Activated CD4-positive, alpha-beta T cell treated with anti-CD3 and anti-CD28 coated beads for 48 hours (primary cell): ENCODE results near the gene XIRP1.
A peak's percentile ranks its signal among the peaks of the same experiment; 100 is the strongest.
"Not testable (repeated sequence)": the region's sequence is repeated elsewhere in the genome, so short reads cannot be mapped to it uniquely, and the experiment has no call there.

Source experiments
- DNase-seq: peaks from one replicate; pipeline ENCODE4 v3.0.0-alpha.2; 2020

The XIRP1 gene, protein sequence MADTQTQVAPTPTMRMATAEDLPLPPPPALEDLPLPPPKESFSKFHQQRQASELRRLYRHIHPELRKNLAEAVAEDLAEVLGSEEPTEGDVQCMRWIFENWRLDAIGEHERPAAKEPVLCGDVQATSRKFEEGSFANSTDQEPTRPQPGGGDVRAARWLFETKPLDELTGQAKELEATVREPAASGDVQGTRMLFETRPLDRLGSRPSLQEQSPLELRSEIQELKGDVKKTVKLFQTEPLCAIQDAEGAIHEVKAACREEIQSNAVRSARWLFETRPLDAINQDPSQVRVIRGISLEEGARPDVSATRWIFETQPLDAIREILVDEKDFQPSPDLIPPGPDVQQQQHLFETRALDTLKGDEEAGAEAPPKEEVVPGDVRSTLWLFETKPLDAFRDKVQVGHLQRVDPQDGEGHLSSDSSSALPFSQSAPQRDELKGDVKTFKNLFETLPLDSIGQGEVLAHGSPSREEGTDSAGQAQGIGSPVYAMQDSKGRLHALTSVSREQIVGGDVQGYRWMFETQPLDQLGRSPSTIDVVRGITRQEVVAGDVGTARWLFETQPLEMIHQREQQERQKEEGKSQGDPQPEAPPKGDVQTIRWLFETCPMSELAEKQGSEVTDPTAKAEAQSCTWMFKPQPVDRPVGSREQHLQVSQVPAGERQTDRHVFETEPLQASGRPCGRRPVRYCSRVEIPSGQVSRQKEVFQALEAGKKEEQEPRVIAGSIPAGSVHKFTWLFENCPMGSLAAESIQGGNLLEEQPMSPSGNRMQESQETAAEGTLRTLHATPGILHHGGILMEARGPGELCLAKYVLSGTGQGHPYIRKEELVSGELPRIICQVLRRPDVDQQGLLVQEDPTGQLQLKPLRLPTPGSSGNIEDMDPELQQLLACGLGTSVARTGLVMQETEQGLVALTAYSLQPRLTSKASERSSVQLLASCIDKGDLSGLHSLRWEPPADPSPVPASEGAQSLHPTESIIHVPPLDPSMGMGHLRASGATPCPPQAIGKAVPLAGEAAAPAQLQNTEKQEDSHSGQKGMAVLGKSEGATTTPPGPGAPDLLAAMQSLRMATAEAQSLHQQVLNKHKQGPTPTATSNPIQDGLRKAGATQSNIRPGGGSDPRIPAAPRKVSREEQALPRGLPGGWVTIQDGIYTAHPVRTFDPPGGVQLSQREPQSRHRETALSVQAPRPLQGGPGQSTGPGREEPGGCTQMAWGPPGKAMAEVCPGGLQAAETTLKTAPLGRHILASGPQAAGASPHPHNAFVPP (N-terminal part only)

GRCh38 chr3:39192490-39193092, at the start of gene XIRP1:
Gene XIRP1, minus strand, starts transcription at chr3:39192595. Its CDS starts 3,150 bp downstream, at chr3:39189445.
- peak; percentile 60 for DNase-seq

DNA sequence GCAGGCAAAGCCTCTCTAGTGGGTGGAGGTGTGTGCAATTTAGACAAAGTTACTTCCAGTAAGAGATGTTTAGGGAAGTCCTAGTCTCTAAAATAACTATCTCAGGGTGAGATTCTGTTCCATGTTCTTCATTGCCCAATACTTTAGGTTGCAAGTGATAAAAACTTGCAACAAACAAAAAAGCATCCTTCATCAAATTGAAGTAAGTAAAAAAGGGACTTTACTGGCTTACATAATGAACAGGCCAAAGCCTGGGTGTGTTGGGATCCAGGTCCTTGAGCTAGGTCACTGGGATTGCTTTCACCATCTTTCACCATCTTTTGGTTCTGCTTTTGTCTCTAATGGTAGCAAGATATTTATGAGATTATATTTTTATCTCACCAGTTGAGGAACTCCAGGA, 49.2 kb upstream of the XIRP1 start:
- no peak for DNase-seq

DNA sequence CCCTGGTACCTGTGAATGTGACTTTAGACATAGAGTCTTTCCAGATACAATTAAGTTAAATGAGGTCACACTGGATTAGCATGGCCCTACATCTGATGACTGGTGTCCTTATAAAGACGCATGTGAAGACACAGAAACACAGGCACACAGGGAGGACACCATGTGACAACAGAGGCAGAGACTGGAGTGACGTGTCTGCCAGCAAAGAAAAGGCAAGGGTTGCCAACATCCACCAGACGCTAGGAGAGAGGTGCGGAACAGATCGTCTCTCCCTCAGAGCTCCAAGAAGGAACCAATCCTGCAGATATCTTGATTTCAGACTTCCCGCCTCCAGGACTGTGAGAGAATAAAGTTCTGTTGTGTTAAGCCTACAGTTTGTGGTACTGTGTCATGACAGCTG, 44.6 kb upstream of the XIRP1 start:
- no peak for DNase-seq

DNA sequence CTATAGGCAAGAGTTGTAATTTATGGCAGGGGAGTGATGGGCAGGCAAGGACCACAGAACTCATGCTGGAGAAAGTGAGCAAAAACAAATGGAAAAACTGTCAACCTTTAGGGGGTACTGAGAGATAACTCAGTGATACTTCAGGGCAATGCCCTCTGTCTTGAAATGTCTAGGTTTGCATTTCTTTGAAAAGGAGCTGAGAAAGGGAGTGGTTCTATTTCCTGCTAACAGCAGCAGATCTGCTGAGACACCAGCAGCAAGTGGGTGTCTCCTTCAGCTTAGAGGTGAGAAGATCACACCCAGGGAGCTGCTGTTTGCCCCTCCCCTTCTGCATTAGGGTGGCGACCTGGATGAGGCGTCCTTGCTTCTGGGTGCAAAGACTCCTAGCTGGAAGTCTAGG, 42.3 kb upstream of the XIRP1 start:
- DNase-seq, result no peak

DNA sequence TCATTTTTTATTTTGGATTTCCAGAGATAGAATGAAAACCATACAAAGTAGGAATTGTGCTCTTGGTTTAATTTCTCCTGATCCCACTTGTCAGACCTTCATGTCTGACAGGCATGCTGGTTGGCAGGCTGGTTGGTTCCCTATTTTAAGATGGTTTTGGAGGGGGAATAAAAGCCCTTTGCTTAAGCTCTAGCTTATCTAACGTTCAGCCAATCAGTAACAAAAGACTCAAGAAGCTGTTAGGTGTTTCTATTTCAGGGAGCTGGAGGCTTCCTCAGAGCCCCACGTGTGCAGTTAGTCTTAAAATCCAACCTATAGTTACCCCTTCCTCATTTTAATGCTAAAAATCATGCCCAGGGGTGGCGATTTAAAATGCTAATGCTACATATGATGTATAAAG, 40.5 kb upstream of the XIRP1 start:
- no peak for DNase-seq

- DNase-seq, result no peak
Measured at GRCh38 chr3:39230453-39230852, 38.1 kb upstream of the XIRP1 start.

DNA sequence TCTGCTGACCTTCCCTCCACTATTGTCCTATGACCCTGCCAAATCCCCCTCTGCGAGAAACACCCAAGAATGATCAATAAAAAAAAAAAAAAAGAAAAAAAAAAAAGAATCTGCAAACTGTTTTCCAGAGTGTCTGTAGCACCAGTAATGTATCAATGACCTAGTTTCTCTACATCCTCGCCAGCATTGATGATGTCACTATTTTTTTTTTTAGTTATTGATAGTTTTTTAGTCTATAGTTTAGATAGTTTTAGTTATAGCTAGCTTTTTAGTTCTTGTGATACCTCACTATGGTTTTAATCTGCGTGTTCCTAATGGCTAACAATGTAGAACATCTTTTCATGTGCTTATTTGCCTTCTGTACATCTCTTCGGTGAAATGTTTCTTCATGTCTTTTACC, 36.1 kb upstream of the XIRP1 start:
- no peak for DNase-seq

DNA sequence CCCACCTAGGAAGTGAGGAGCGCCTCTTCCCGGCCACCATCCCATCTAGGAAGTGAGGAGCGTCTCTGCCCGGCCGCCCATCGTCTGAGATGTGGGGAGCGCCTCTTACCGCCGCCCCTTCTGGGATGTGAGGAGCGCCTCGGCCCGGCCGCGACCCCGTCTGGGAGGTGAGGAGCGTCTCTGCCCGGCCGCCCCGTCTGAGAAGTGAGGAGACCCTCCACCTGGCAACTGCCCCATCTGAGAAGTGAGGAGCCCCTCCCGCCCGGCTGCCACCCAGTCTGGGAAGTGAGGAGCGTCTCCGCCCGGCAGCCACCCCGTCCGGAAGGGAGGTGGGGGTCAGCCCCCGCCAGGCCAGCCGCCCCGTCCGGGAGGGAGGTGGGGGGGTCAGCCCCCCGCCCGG, 35.2 kb upstream of the XIRP1 start:
- not testable (repeated sequence) for DNase-seq

GRCh38 chr3:39226106-39226741, 33.8 kb upstream of the XIRP1 start:
- no peak for DNase-seq

DNA sequence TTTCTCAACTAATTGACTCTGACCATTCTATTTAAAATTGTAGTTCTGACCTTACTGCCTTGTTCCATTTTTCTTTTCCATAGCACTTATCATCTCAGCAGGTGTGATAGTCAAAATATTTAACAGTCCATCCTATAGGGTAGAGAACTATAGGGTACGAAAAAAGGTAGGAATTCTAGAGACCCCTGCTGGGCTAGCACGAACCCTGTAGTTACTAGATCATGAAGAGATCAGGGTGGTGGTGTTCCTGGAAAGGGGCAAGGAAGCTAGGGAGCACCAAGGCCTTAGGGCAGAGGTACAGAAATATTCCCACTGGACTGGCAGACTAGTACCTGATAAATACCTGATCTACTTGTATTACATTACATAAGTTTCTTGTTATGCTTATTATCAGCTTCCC, 31.9 kb upstream of the XIRP1 start:
- DNase-seq, result no peak

GRCh38 chr3:39222939-39223338, 30.5 kb upstream of the XIRP1 start:
- DNase-seq, result no peak

- DNase-seq, result no peak
Measured at GRCh38 chr3:39222462-39222861, 30.1 kb upstream of the XIRP1 start.

DNA sequence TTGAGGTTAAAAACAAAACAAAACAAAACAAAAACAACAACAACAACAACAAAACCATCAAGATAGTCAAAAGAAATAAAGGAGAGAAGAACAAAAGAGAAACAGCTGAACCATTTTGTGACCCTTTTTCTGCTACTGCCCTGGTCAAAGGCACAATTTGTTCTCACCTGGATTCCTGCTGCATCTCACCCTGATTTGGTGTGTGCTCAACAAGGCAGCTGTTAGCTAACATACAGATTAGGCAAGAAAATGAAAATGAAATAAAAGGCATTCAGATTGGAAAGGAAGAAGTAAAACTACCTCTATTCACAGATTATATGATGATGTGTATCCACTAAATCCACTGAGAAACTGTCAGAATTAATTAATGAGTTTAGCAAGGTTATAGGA, 28.7 kb upstream of the XIRP1 start:
- no peak for DNase-seq

DNA sequence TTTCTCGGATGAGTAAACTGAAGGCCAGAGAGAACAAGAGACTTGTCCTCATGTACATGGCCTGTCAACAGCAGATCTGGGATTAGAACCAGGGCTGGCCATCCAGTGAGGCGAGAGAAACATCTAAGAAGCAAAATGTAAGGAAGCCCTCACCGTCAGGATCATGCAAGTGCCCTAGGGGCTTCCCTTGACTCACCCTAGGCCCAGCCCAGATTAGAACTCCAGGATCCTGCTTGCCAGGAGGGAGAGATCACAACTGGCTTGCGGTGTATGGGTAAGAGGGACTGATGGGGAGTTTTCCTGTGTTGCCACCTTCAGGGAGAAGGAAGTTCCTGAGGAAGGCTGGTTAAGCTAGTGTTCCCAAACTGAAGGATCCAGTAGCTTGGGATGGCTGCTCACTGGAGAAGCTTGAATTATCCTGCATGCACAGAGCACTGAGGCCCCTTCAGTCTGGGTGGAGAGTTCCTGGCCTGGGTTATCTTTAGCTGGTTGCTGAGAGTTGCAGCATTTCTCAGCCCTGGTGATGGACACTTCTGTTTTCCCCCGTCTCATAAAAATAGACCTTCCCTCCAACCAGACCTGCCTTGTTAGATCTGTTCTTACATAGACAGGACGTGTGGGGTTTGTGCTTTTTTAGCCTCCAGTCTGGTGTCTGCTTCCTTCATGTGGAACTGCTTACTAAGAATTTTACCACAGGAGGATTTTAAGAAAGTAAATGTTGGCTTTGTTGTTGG, 28.2 kb upstream of the XIRP1 start:
- no peak for DNase-seq

GRCh38 chr3:39219702-39220101, 27.3 kb upstream of the XIRP1 start:
- no peak for DNase-seq

GRCh38 chr3:39216176-39216790, 23.9 kb upstream of the XIRP1 start:
- DNase-seq, result no peak

GRCh38 chr3:39213613-39214012, 21.2 kb upstream of the XIRP1 start:
- DNase-seq, result no peak

- no peak for DNase-seq
Measured at GRCh38 chr3:39212665-39213064, 20.3 kb upstream of the XIRP1 start.

DNA sequence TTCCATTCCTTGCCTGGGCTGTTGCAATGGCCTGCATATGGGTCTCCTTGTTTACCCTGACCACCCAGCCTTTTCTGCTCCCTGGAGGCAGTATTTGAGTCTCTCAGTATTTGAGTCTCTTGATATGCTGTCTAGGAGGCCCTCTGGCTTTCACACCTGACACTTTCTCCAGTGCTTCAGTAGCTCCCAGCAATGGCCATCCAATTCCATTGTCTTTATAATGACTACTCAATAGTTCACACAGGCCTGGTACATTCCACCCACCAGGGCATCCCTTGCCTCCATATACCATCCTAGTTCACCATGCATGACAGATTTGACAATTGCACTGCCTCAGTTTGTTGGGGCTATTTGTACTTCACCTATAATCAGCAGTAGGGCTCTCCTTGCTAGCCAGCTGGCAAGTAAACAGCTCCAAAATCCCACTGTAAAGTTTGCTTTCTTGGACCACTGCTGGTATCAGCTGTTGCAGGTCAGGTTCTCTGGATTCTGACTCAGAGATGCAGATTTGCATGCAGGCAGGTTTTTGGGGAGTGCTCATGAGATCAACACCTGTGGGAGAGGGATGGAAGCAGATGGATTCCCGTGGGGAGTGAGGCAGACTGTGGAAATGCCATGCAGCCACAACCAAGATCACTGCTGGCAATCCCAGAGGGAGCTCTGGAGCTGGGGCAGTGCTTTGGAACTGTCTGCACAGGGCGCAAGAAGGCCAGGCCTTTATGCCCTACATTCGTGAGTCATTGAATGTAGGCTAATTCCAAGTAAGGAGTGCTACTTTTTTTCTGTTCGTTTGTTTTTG, 19.1 kb upstream of the XIRP1 start:
- DNase-seq, result no peak

- DNase-seq, result no peak
Measured at GRCh38 chr3:39210078-39210477, 17.7 kb upstream of the XIRP1 start.
